Kidney (tissue), 14 donors: ENCODE results near the gene RNASE13. TPM values are rescaled to one million over a fixed set of nuclear protein-coding genes. Genes with fewer than 3 reads are reported as not detected.

Experiments used
- DNase-seq, 5 donors: peaks; one replicate each; pipeline ENCODE4 v3.0.0-alpha.2; 2013 to 2020
- FAIRE-seq: peaks from 2 replicates; lab custom pipeline; 2012; peaks lifted over from hg19 to GRCh38; lab: Jason Lieb, UNC
- H3K27ac ChIP-seq, 2 donors: one replicate each; pipeline ENCODE4 v1.7.0; 2013; ENCODE audit warnings: low read depth in 2 of 2, low read length in 2 of 2, inconsistent platforms in 1 of 2
- H3K27me3 ChIP-seq: one replicate; pipeline ENCODE4 v1.7.1; 2013; ENCODE audit warnings: low read length, inconsistent platforms; ENCODE audit not compliant: control insufficient read depth, insufficient read depth
- H3K36me3 ChIP-seq, 3 donors: one replicate each; pipeline versions ENCODE4 v1.7.0 to v1.7.1; 2013; ENCODE audit warnings: low read length in 3 of 3, control low read depth in 1 of 3, inconsistent platforms in 1 of 3; ENCODE audit not compliant: insufficient read depth in 3 of 3, control insufficient read depth in 2 of 3
- H3K4me1 ChIP-seq, 3 donors: one replicate each; pipeline versions ENCODE4 v1.7.0 to v1.7.1; 2013; ENCODE audit warnings: low read length in 3 of 3, inconsistent platforms in 1 of 3, low read depth in 1 of 3; ENCODE audit not compliant: control insufficient read depth in 2 of 3, insufficient read depth in 2 of 3
- H3K4me3 ChIP-seq, 3 donors: one replicate each; pipeline versions ENCODE4 v1.7.0 to v1.8.1; 2013; ENCODE audit warnings: low read length in 3 of 3, control low read depth in 1 of 3, inconsistent platforms in 1 of 3
- H3K9ac ChIP-seq, 3 donors: one replicate each; pipeline versions ENCODE4 v1.7.0 to v1.7.1; 2013; ENCODE audit warnings: low read length in 3 of 3, control low read depth in 1 of 3, inconsistent platforms in 1 of 3
- H3K9me3 ChIP-seq, 3 donors: one replicate each; pipeline versions ENCODE4 v1.7.0 to v1.7.1; 2013; ENCODE audit warnings: low read length in 3 of 3, control low read depth in 1 of 3, inconsistent platforms in 1 of 3; ENCODE audit not compliant: control insufficient read depth in 2 of 3, insufficient read depth in 1 of 3
- intact Hi-C: fragments of 100-400 bp; cut with DNase I; formaldehyde crosslinking; loops from one replicate; pipeline ENCODE4 v1.11.1; 2022
- polyA plus RNA-seq: library from polyadenylated mRNA; stranded (reverse); fragments of 350-450 nt; fragmentation: Illumina TruSeq; extraction: RNeasy Lipid Tissue Mini Kit (QIAGEN cat#74804); gene quantifications from one replicate; pipeline ENCODE4 v1.2.3, GENCODE V29; 2014; ENCODE audit warnings: low read depth, low replicate concordance; ENCODE audit not compliant: insufficient read depth
- total RNA-seq: library from RNA; stranded (reverse); fragmentation: NEBNext Ultra II Directional; extraction: Animal tissue kit (Norgen Biotek cat#: 25700); gene quantifications from one replicate; pipeline ENCODE4 v1.2.1, GENCODE V29; 2021
- TF ChIP-seq, protein P1 (sequence below): IDR thresholded peaks from 3 replicates; pipeline ENCODE4 v1.5.1; 2012; ENCODE audit warnings: mild to moderate bottlenecking, moderate library complexity, borderline replicate concordance; ENCODE audit not compliant: insufficient read depth; ENCODE audit errors: extremely low read depth
- donor health status: control.
- donor health status: control.
- donor health status: control.
- donor health status: control.
- donor health status: control.
- donor health status: DM: yes; HTN: yes; CAD: no.
- donor health status: Normal renal cell carcinoma (clear cell type).

Gene RNASE13
- total and polyA plus RNA-seq, 2 donors from 2014 or later = not detected

DNA sequence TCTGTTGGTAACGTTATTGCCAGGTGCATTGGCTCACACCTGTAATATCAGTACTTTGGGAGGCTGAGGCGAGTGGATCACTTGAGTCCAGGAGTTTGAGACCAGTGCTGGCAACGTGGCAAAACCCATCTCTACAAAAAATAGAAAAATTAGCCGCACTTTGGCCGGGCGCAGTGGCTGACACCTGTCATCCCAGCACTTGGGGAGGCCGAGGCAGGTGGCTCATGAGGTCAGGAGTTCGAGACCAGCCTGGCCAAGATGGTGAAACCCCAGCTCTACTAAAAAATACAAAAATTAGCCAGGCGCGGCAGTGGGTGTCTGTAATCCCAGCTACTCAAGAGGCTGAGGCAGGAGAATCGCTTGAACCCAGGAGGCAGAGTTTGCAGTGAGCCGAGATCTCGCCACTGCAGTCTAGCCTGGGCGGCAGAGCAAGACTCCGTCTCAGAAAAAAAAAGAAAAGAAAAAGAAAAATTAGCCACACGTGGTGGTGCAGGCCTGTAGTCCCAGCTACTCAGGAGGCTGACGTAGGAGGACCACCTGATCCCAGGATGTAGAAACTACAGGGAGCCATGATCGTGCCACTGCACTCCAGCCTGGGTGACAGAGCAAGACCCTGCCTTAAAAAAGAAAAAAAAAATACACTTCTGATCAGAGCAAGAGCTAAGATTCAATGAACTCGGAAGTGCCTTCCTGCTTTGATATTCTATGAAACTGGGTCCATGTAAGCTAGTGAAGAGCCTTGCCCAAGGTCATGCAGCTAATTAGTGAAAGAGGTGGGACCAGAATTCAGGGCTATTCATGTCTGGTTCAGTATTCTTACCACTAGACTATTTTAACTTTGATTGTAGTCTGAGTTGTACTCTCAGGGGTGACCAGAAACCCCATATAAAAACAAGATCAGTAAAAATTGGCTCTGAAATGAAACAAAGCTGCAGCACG is 18.8 kb upstream of the RNASE13 start:
- no peaks in the 10 kb centered on the region for H3K27me3 ChIP-seq
- H3K27ac ChIP-seq = no peak overlapping the region
- no peak overlapping the region for H3K9ac ChIP-seq
- H3K36me3 ChIP-seq = no peaks in the 10 kb centered on the region
- intact Hi-C loops = no loop called here
- peaks cover 0 to 21% (median 5%) of the 10 kb centered on the region in 3 donors for H3K4me1 ChIP-seq
- TF ChIP-seq, protein P1, sequence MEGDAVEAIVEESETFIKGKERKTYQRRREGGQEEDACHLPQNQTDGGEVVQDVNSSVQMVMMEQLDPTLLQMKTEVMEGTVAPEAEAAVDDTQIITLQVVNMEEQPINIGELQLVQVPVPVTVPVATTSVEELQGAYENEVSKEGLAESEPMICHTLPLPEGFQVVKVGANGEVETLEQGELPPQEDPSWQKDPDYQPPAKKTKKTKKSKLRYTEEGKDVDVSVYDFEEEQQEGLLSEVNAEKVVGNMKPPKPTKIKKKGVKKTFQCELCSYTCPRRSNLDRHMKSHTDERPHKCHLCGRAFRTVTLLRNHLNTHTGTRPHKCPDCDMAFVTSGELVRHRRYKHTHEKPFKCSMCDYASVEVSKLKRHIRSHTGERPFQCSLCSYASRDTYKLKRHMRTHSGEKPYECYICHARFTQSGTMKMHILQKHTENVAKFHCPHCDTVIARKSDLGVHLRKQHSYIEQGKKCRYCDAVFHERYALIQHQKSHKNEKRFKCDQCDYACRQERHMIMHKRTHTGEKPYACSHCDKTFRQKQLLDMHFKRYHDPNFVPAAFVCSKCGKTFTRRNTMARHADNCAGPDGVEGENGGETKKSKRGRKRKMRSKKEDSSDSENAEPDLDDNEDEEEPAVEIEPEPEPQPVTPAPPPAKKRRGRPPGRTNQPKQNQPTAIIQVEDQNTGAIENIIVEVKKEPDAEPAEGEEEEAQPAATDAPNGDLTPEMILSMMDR = no peak
- FAIRE-seq (no peak), DNase-seq (no peak)
- no peak overlapping the region for H3K4me3 ChIP-seq
- H3K9me3 ChIP-seq = no peaks in the 10 kb centered on the region

DNA sequence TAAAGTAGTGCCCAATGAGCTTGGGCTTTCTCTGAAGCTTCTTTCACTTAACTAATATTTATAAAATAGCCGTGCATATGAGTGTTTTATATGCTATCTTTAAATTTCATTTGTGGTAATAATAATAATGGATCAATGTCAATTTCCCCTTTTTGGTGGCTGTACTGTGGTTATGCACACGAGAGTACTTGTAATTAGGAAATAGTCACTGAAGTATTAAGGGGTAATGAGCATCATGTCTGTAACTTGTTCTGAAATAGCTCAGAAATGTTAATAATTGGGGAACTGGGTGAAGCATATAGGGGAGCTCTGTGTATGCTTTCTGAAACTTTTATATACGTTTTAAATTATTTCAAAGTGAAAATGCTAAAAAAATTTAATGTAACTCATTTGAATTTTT is 16.0 kb upstream of the RNASE13 start:
- H3K9me3 ChIP-seq = no peaks in the 10 kb centered on the region
- DNase-seq = no peak
- H3K9ac ChIP-seq = no peak overlapping the region
- no peaks in the 10 kb centered on the region for H3K27me3 ChIP-seq
- H3K4me3 ChIP-seq = no peak overlapping the region
- intact Hi-C loops = no loop called here
- H3K4me1 ChIP-seq = peaks cover 0 to 17% (median 3%) of the 10 kb centered on the region in 3 donors
- FAIRE-seq = no peak
- TF ChIP-seq, protein P1 = no peak
- H3K27ac ChIP-seq = no peak overlapping the region
- H3K36me3 ChIP-seq = no peaks in the 10 kb centered on the region

DNA sequence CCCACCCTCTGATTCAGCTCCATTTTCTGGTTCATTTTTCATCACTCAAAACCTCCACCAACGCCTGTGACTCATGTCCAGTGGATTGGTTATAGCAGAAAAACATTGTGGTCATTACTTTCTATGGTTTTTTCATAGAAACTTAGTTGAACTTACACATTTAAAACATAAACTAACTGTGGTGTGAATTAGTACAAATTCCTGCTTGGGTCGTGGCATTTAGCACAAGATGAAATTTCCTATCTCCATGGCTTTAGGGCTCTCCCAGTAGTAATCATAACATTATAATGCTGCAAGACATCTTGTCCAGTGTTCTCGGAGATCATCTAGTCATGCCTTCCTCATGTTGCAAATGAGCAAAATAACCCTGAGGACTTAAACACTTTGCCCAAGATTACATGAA is 14.7 kb upstream of the RNASE13 start:
- intact Hi-C loops = no loop called here
- Histone ChIP-seq H3K27me3 (no peaks in the 10 kb centered on the region), H3K36me3 (no peaks in the 10 kb centered on the region), H3K9ac (no peak overlapping the region), H3K9me3 (no peaks in the 10 kb centered on the region), H3K4me3 (no peak overlapping the region), H3K4me1 (peaks cover 0 to 11% (median 3%) of the 10 kb centered on the region in 3 donors), H3K27ac (no peak overlapping the region)
- TF ChIP-seq, protein P1 = no peak
- FAIRE-seq (no peak), DNase-seq (no peak)
